GM19324 (cell line): ENCODE measurements around the gene AFTPH.
"Not testable (repeated sequence)": the region's sequence is repeated elsewhere in the genome, so short reads cannot be mapped to it uniquely, and the experiment has no call there.

ENCODE experiments used
- ATAC-seq: cut with Tn5 transposase; IDR thresholded peaks from one replicate; pipeline ENCODE4 v1.9.1; 2021; ENCODE audit warnings: mild to moderate bottlenecking, moderate library complexity; ENCODE audit not compliant: unreplicated experiment, low FRiP score

The AFTPH gene

GRCh38 chr2:64492821-64493220 is 31.3 kb upstream of the AFTPH start:
- ATAC-seq: no peak

- ATAC-seq: no peak
Measured at GRCh38 chr2:64493788-64494187, 30.3 kb upstream of the AFTPH start.

- ATAC-seq: no peak
Measured at GRCh38 chr2:64498438-64498837, 25.7 kb upstream of the AFTPH start.

- ATAC-seq: no peak
Measured at GRCh38 chr2:64500549-64500948, 23.6 kb upstream of the AFTPH start.

- no peak for ATAC-seq
Measured at GRCh38 chr2:64501946-64502345, 22.2 kb upstream of the AFTPH start.

- ATAC-seq: no peak
Measured at GRCh38 chr2:64502860-64503259, 21.3 kb upstream of the AFTPH start.

GRCh38 chr2:64504774-64505720 is 19.1 kb upstream of the AFTPH start:
- no peak for ATAC-seq

- ATAC-seq: no peak
Measured at GRCh38 chr2:64506686-64507085, 17.4 kb upstream of the AFTPH start.

- no peak for ATAC-seq
Measured at GRCh38 chr2:64514008-64514407, 10.1 kb upstream of the AFTPH start.

- ATAC-seq: no peak
Measured at GRCh38 chr2:64515086-64515485, 9.0 kb upstream of the AFTPH start.

- ATAC-seq: no peak
Measured at GRCh38 chr2:64516651-64517510, 7.2 kb upstream of the AFTPH start.

GRCh38 chr2:64517511-64517884 is 6.6 kb upstream of the AFTPH start:
- no peak for ATAC-seq

- no peak for ATAC-seq
Measured at GRCh38 chr2:64522843-64523428, 1.2 kb upstream of the AFTPH start.

GRCh38 chr2:64524604-64525316 is 632 bp downstream of the AFTPH start:
- ATAC-seq: peak; percentile 10

GRCh38 chr2:64525317-64525613 is 1.1 kb downstream of the AFTPH start:
- ATAC-seq: no peak

- no peak for ATAC-seq
Measured at GRCh38 chr2:64526034-64526433, 1.9 kb downstream of the AFTPH start.

GRCh38 chr2:64530946-64531345 is 6.8 kb downstream of the AFTPH start:
- not testable (repeated sequence) for ATAC-seq

GRCh38 chr2:64532030-64532429 is 7.9 kb downstream of the AFTPH start:
- ATAC-seq: no peak

- no peak for ATAC-seq
Measured at GRCh38 chr2:64533882-64534281, 9.8 kb downstream of the AFTPH start.

- ATAC-seq: no peak
Measured at GRCh38 chr2:64534363-64534762, 10.2 kb downstream of the AFTPH start.

GRCh38 chr2:64535024-64535423 is 10.9 kb downstream of the AFTPH start:
- no peak for ATAC-seq
